H1 (cell line): ENCODE results near the gene NCOA1. TPM values are rescaled to one million over a fixed set of nuclear protein-coding genes. Genes with fewer than 3 reads are reported as not detected.

Experiments used
- BACH1 ChIP-seq: IDR thresholded peaks from 2 replicates; pipeline ENCODE4 v1.6.1; 2012; ENCODE audit warnings: low read length, improper control_type of control experiment
- CBX5 ChIP-seq: fragments of 300-800, 300-1000 bp; sonication (generic); IDR thresholded peaks from 2 replicates; pipeline ENCODE4 v1.7.1; 2016; ENCODE audit warnings: antibody characterized with exemption, low read length, low read depth
- CHD2 ChIP-seq: IDR thresholded peaks from 2 replicates; pipeline ENCODE4 v1.6.1; 2012; ENCODE audit warnings: low read length, improper control_type of control experiment
- CREB1 ChIP-seq: IDR thresholded peaks from 2 replicates; pipeline ENCODE4 v1.6.1; 2012; ENCODE audit warnings: inconsistent platforms
- EGR1 ChIP-seq: IDR thresholded peaks from 2 replicates; pipeline ENCODE4 v1.6.1; 2011; ENCODE audit warnings: low read depth, low read length, borderline replicate concordance
- HDAC6 ChIP-seq: IDR thresholded peaks from one replicate; pipeline ENCODE4 v1.7.1; 2012; ENCODE audit warnings: low read depth, mild to moderate bottlenecking, inconsistent platforms, low read length, moderate library complexity
- JUN ChIP-seq: IDR thresholded peaks from 2 replicates; pipeline ENCODE4 v1.6.1; 2011; ENCODE audit warnings: low read depth, mild to moderate bottlenecking, improper control_type of control experiment, low read length
- KDM1A ChIP-seq: fragments of 200-600, 300-600 bp; sonication (generic); IDR thresholded peaks from 2 replicates; pipeline ENCODE4 v1.7.1; 2016; ENCODE audit warnings: mild to moderate bottlenecking, low read length, borderline replicate concordance
- KDM4A ChIP-seq: IDR thresholded peaks from one replicate; pipeline ENCODE4 v1.7.1; 2012; ENCODE audit warnings: low read depth, mild to moderate bottlenecking, moderate library complexity, low read length, inconsistent platforms; ENCODE audit not compliant: severe bottlenecking
- MAFK ChIP-seq: IDR thresholded peaks from 2 replicates; pipeline ENCODE4 v1.6.1; 2012; ENCODE audit warnings: low read depth, mild to moderate bottlenecking, improper control_type of control experiment, low read length
- NANOG ChIP-seq: IDR thresholded peaks from 2 replicates; pipeline ENCODE4 v1.6.1; 2011; ENCODE audit warnings: low read length, low read depth, mild to moderate bottlenecking, inconsistent platforms; ENCODE audit not compliant: insufficient read depth, poor library complexity, severe bottlenecking
- NRF1 ChIP-seq: IDR thresholded peaks from 2 replicates; pipeline ENCODE4 v1.6.1; 2011; ENCODE audit warnings: mild to moderate bottlenecking, low read depth, low read length, improper control_type of control experiment
- RFX5 ChIP-seq: IDR thresholded peaks from 2 replicates; pipeline ENCODE4 v1.6.1; 2011; ENCODE audit warnings: low read depth, low read length, improper control_type of control experiment, borderline replicate concordance
- RNF2 ChIP-seq: fragments of 200-900, 300-1000 bp; sonication (generic); IDR thresholded peaks from 2 replicates; pipeline ENCODE4 v1.7.1; 2016; ENCODE audit warnings: borderline replicate concordance, low read depth, mild to moderate bottlenecking, antibody characterized with exemption, low read length; ENCODE audit not compliant: poor library complexity, severe bottlenecking; ENCODE audit errors: missing control alignments
- RXRA ChIP-seq: IDR thresholded peaks from 2 replicates; pipeline ENCODE4 v1.6.1; 2011; ENCODE audit warnings: low read depth, mild to moderate bottlenecking, low read length, moderate library complexity; ENCODE audit not compliant: insufficient read depth
- SAP30 ChIP-seq: fragments of 300-600 bp; sonication (generic); IDR thresholded peaks from 2 replicates; pipeline ENCODE4 v1.7.1; 2012; ENCODE audit warnings: low read length, moderate library complexity, mild to moderate bottlenecking, inconsistent platforms; ENCODE audit not compliant: insufficient read depth, insufficient replicate concordance
- SIN3A ChIP-seq, 2 experiments: IDR thresholded peaks in 1 of 2; conservative IDR thresholded peaks in 1 of 2; 2 replicates each; pipeline ENCODE4 v1.6.1; 2011 to 2012; ENCODE audit warnings: low read length in 2 of 2, improper control_type of control experiment in 1 of 2, low read depth in 1 of 2, mild to moderate bottlenecking in 1 of 2
- SIX5 ChIP-seq: IDR thresholded peaks from 2 replicates; pipeline ENCODE4 v1.6.1; 2011; ENCODE audit warnings: mild to moderate bottlenecking, low read depth, low read length
- SRF ChIP-seq: IDR thresholded peaks from 2 replicates; pipeline ENCODE4 v1.6.1; 2011; ENCODE audit warnings: mild to moderate bottlenecking, low read depth, low read length, moderate library complexity
- SUZ12 ChIP-seq: fragments of 200-600 bp; sonication (generic); IDR thresholded peaks from 2 replicates; pipeline ENCODE4 v1.6.1; 2012; ENCODE audit warnings: mild to moderate bottlenecking, inconsistent platforms, low read length, moderate library complexity, mixed read lengths
- TBP ChIP-seq: IDR thresholded peaks from 2 replicates; pipeline ENCODE4 v1.6.1; 2011; ENCODE audit warnings: low read depth, low read length, improper control_type of control experiment
- TEAD4 ChIP-seq: IDR thresholded peaks from 2 replicates; pipeline ENCODE4 v1.6.1; 2012; ENCODE audit warnings: low read depth, low read length, inconsistent platforms, mixed read lengths
- polyA plus RNA-seq, 7 experiments: library from polyadenylated mRNA; depleted of rRNA in 3 of 7; stranded (reverse) in 5 of 7; unstranded in 2 of 7; fragments of >200 nt in 5 of 7; fragments of 200-250 nt in 2 of 7; gene quantifications; 1 replicate in 5 of 7; 2 replicates in 1 of 7; 4 replicates in 1 of 7; pipeline versions ENCODE4 v1.2.1 to v1.2.3, GENCODE V29; 2011 to 2013; ENCODE audit warnings: missing spikeins in 2 of 7, mixed read lengths in 2 of 7
- total RNA-seq: library from RNA; stranded (reverse); fragmentation: NEBNext Ultra II Directional; extraction: Animal tissue kit (Norgen Biotek cat#: 25700); gene quantifications from 2 replicates; pipeline ENCODE4 v1.2.1, GENCODE V29; 2021
- TF ChIP-seq, protein P1 (sequence below): IDR thresholded peaks from 2 replicates; pipeline ENCODE4 v1.6.1; 2012; ENCODE audit warnings: inconsistent platforms

Gene NCOA1
- total and polyA plus RNA-seq, 2 of the 8 experiments (the other 6 are each of a cell fraction or from before 2014, with no cell fraction given): 12.8 to 17.9 TPM

DNA sequence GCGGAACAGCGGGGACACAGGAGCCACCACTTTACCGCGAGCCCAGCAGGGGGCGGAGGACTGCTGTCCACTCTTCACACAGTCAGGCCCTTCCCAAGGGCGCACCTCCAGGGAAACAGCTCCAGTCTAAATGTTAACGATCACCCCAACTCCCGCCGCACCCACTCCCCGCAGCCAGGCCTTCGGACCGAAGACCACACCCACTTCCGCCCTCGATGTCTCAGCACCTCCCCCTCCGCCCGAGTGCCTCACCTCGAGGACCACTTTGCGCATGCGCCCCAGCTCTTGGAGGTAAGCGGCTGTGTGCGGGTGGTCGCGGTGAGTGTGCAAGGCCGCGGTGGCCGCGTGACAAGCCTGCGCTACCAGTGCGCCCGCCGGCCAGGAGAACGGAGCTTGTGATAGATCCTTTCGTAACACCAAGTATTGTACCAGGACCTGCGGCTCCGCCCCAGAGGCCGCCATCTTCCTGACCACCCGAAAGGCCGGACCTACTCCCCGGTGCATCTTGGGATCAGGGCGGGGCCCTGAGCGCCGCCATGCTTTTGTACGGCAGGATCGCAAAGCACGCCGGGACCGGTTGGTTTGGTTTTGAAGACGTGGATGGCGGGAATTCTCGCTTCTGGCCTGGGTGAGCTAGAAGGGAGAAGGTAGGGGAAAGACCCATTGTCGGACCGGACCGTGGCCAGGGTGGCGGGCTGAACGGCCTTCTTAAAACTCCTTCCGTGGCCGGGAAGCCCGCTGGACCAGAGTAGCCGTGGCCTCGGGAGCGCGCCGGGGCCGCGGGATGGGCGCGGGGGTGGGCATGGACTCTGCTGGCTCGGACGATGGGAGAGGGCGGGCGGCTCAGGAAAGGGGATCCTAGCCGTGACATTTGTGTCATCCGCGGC lies 302.1 kb downstream of the NCOA1 start, which contains the start of the genes CENPO and PTRHD1 (continued):
- peak; percentile 48; the same call in 1 of the 2 replicates for TF ChIP-seq BACH1
- peak; percentile 80 for TF ChIP-seq NRF1
- no peak for TF ChIP-seq SUZ12
- TF ChIP-seq HDAC6: no peak
- no peak for TF ChIP-seq JUN
- no peak for TF ChIP-seq RNF2
- no peak for TF ChIP-seq CBX5
- no peak for TF ChIP-seq EGR1
- TF ChIP-seq KDM1A: no peak
- no peak for TF ChIP-seq RXRA
- TF ChIP-seq SIN3A (conservative IDR thresholded peaks at IDR 0.05 in 1 of 2, IDR thresholded peaks at IDR 0.05 in 1 of 2; ENCODE audit: low read depth in 1 of 2, low read length in 2 of 2): peak; percentile 42 to 82; a peak in 2 of 4 replicates
- peak; percentile 90 for TF ChIP-seq TBP
- no peak for TF ChIP-seq MAFK
- no peak for TF ChIP-seq SIX5
- TF ChIP-seq TEAD4: no peak; the same call in 1 of the 2 replicates
- 0 out of 2 replicates have a peak, but pooled peaks have one; percentile 6 for TF ChIP-seq RFX5
- 0 out of 2 replicates have a peak, but pooled peaks have one; percentile 38 for TF ChIP-seq CREB1
- TF ChIP-seq CHD2: no peak
- TF ChIP-seq KDM4A: peak; percentile 27
- no peak for TF ChIP-seq SAP30
- TF ChIP-seq NANOG: no peak
- TF ChIP-seq, protein P1, sequence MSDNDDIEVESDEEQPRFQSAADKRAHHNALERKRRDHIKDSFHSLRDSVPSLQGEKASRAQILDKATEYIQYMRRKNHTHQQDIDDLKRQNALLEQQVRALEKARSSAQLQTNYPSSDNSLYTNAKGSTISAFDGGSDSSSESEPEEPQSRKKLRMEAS: peak; percentile 60
- TF ChIP-seq SRF: no peak
